B cell (primary cell): Measurements from ENCODE around the gene SH2D5. TPM values are rescaled to one million over a fixed set of nuclear protein-coding genes. Genes with fewer than 3 reads are reported as not detected.

Source experiments
- ATAC-seq: fragments of 200-7000 bp; cut with Tn5 transposase; one replicate; pipeline ENCODE4 v1.10.0; 2021; ENCODE audit warnings: low read depth, mild to moderate bottlenecking, moderate number of reproducible peaks, moderate library complexity
- CTCF ChIA-PET: fragments of 350-600 bp; sonication (Branson Sonifier 250); formaldehyde crosslinking; loops from one replicate; lab custom pipeline; 2021; ENCODE audit warnings: antibody characterized with exemption, inconsistent platforms; lab: Charles Lee
- POLR2A ChIA-PET: fragments of 350-600 bp; sonication (Branson Sonifier 250); formaldehyde crosslinking; loops from one replicate; lab custom pipeline; 2021; ENCODE audit warnings: antibody characterized with exemption; lab: Charles Lee
- DNase-seq: peaks from one replicate; pipeline ENCODE4 v3.0.0; 2013
- H2AFZ ChIP-seq: 2 replicates; pipeline ENCODE4 v1.6.1; 2012; ENCODE audit warnings: mild to moderate bottlenecking, low read depth, low read length; ENCODE audit not compliant: insufficient read depth, poor library complexity, severe bottlenecking
- H3K27ac ChIP-seq, 2 donors: 1 replicate in 1 of 2; 2 replicates in 1 of 2; pipeline ENCODE4 v1.5.1; 2012 to 2013; ENCODE audit warnings: low read length in 2 of 2, mild to moderate bottlenecking in 2 of 2, moderate library complexity in 1 of 2
- H3K27me3 ChIP-seq, 4 experiments: fragments of 200-600 bp in 1 of 4; sonication (generic) in 1 of 4; replicated peaks in 1 of 4; 1 replicate in 2 of 4; 2 replicates in 2 of 4; pipeline versions ENCODE4 v1.6.1 to v1.7.0; 2013 to 2016; ENCODE audit warnings: low read length in 3 of 4, mild to moderate bottlenecking in 2 of 4, mixed read lengths in 1 of 4, moderate library complexity in 1 of 4; ENCODE audit not compliant: insufficient read depth in 4 of 4, control insufficient read depth in 3 of 4; ENCODE audit errors: control extremely low read depth in 1 of 4
- H3K36me3 ChIP-seq, 2 experiments: replicated peaks in 1 of 2; 1 replicate in 1 of 2; 2 replicates in 1 of 2; pipeline versions ENCODE4 v1.6.1 to v1.7.1; 2013; ENCODE audit warnings: low read length in 1 of 2; ENCODE audit not compliant: insufficient read depth in 2 of 2, control insufficient read depth in 1 of 2; ENCODE audit errors: control extremely low read depth in 1 of 2, extremely low read depth in 1 of 2
- H3K4me1 ChIP-seq, 2 donors: fragments of 200-600 bp in 1 of 2; sonication (generic) in 1 of 2; 1 replicate in 1 of 2; 2 replicates in 1 of 2; pipeline versions ENCODE4 v1.5.1 to v1.6.1; 2013 to 2017; ENCODE audit warnings: low read length in 2 of 2; ENCODE audit not compliant: control insufficient read depth in 2 of 2, insufficient read depth in 2 of 2
- H3K4me2 ChIP-seq: replicated peaks from 2 replicates; pipeline ENCODE3; 2012; ENCODE audit warnings: mild to moderate bottlenecking, low read depth, low read length; ENCODE audit not compliant: poor library complexity, severe bottlenecking
- H3K4me3 ChIP-seq, 5 experiments: fragments of 200-600 bp in 1 of 5; sonication (generic) in 1 of 5; 1 replicate in 3 of 5; 2 replicates in 2 of 5; pipeline versions ENCODE4 v1.5.1 to v1.7.0; 2011 to 2016; ENCODE audit warnings: low read length in 4 of 5, mild to moderate bottlenecking in 4 of 5, low read depth in 2 of 5, control low read depth in 1 of 5, moderate library complexity in 1 of 5; ENCODE audit not compliant: insufficient read depth in 1 of 5; ENCODE audit errors: control extremely low read depth in 1 of 5, extremely low read depth in 1 of 5
- H3K79me2 ChIP-seq: fragments of 200-600 bp; sonication (generic); one replicate; pipeline ENCODE4 v1.6.0; 2016; ENCODE audit warnings: low read length; ENCODE audit not compliant: control insufficient read depth, insufficient read depth
- H3K9ac ChIP-seq: fragments of 200-600 bp; sonication (generic); 2 replicates; pipeline ENCODE4 v1.6.1; 2017; ENCODE audit warnings: mild to moderate bottlenecking, low read length, moderate library complexity
- H3K9me3 ChIP-seq, 3 donors: one replicate each; pipeline versions ENCODE4 v1.6.1 to v1.7.1; 2013; ENCODE audit warnings: low read length in 2 of 3; ENCODE audit not compliant: control insufficient read depth in 2 of 3, insufficient read depth in 1 of 3; ENCODE audit errors: control extremely low read depth in 1 of 3
- H4K20me1 ChIP-seq: 2 replicates; pipeline ENCODE4 v1.6.0; 2012; ENCODE audit warnings: mild to moderate bottlenecking, low read length; ENCODE audit not compliant: insufficient read depth, control insufficient read depth, poor library complexity, severe bottlenecking
- H3K27ac Mint-ChIP-seq: one replicate; pipeline ENCODE4 v1.8.0; 2021; ENCODE audit warnings: mixed read lengths
- H3K27me3 Mint-ChIP-seq: one replicate; pipeline ENCODE4 v1.8.0; 2021; ENCODE audit warnings: mixed read lengths
- H3K4me1 Mint-ChIP-seq: one replicate; pipeline ENCODE4 v1.8.0; 2021; ENCODE audit warnings: mixed read lengths
- H3K4me3 Mint-ChIP-seq: one replicate; pipeline ENCODE4 v1.8.0; 2021; ENCODE audit warnings: mixed read lengths
- H3K9me3 Mint-ChIP-seq: one replicate; pipeline ENCODE4 v1.8.0; 2022; ENCODE audit warnings: mixed read lengths; ENCODE audit not compliant: insufficient read depth
- CTCF ChIP-seq: fragments of 200-600 bp; IDR thresholded peaks from one replicate; pipeline ENCODE4 v1.8.0; 2022; ENCODE audit warnings: antibody characterized with exemption, mild to moderate bottlenecking
- EZH2 ChIP-seq: IDR thresholded peaks from 2 replicates; pipeline ENCODE4 v1.6.1; 2012; ENCODE audit warnings: borderline replicate concordance, low read depth, mild to moderate bottlenecking, moderate library complexity, low read length; ENCODE audit not compliant: insufficient read depth, poor library complexity, severe bottlenecking
- WGBS: methylation state at CpG from one replicate; pipeline ENCODE4 v1.1.5; 2013; ENCODE audit warnings: missing lambda C conversion rate; ENCODE audit not compliant: insufficient coverage; 5-methylcytosine and 5-hydroxymethylcytosine counted together
- intact Hi-C: fragments of 100-400 bp; cut with micrococcal nuclease; formaldehyde crosslinking; loops from one replicate; pipeline ENCODE4 v1.10.0; 2022
- polyA plus RNA-seq: library from polyadenylated mRNA; depleted of rRNA; stranded (reverse); fragments of >200 nt; gene quantifications from 2 replicates; pipeline ENCODE4 v1.2.3, GENCODE V29; 2012
- total RNA-seq, 2 donors: library from RNA; stranded (reverse); fragments of 120-200 nt in 1 of 2; gene quantifications; 1 replicate in 1 of 2; 2 replicates in 1 of 2; pipeline versions ENCODE4 v1.2.3 to v1.2.4, GENCODE V29; 2013 to 2022

SH2D5 gene
- total and polyA plus RNA-seq, 2 donors (not counting 1 experiment from before 2014, with no cell fraction given) = 0.30 TPM; not detected in 1

DNA sequence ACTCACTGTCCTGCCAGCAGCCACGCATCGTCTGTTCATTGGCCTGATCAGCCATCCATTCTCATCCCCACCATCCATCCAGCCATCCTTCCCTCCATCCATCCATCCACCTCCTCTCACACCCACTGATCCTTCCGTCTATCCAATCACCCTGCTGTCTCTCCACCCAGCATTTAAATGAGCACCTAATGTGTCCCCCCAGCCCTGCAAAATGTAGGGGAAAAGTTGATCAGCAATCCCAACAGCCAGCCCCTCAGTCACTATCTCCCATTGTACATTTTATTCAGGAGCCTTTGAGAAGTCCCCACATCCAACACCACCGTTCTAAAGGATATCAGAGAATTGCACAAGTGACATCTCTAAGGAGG lies 60.3 kb downstream of the SH2D5 start:
- Histone ChIP-seq H3K27ac (no peak overlapping the region), H3K9ac (no peak overlapping the region), H2AFZ (no peak overlapping the region), H3K36me3 (no peaks in the 10 kb centered on the region), H3K4me1 (no peaks in the 10 kb centered on the region), H3K4me3 (no peak overlapping the region), H3K9me3 (peaks cover 0 to 2% (median 0%) of the 10 kb centered on the region in 3 donors), H3K79me2 (no peaks in the 10 kb centered on the region), H4K20me1 (no peaks in the 10 kb centered on the region), H3K27me3 (no peaks in the 10 kb centered on the region), H3K4me2 (no peak overlapping the region)
- no peak for ATAC-seq
- H3K4me1 Mint-ChIP-seq = no peaks in the 10 kb centered on the region
- CTCF ChIA-PET = no interaction called here
- H3K27ac Mint-ChIP-seq = no peak overlapping the region
- DNase-seq = no peak
- H3K9me3 Mint-ChIP-seq = peaks cover 1% of the 10 kb centered on the region
- POLR2A ChIA-PET = no interaction called here
- no peak overlapping the region for H3K4me3 Mint-ChIP-seq
- TF ChIP-seq EZH2 = no peak
- no peak for TF ChIP-seq CTCF
- intact Hi-C loops = no loop called here
- 95% methylated on average over 3 of the region's 4 CpGs for WGBS
- H3K27me3 Mint-ChIP-seq = peaks cover 7% of the 10 kb centered on the region

GRCh38 chr1:20670936-20671335 lies 61.6 kb downstream of the SH2D5 start:
- Histone ChIP-seq H3K4me2 (no peak overlapping the region), H3K9me3 (no peaks in the 10 kb centered on the region), H3K79me2 (no peaks in the 10 kb centered on the region), H2AFZ (no peak overlapping the region), H3K36me3 (no peaks in the 10 kb centered on the region), H4K20me1 (no peaks in the 10 kb centered on the region), H3K4me3 (no peak overlapping the region), H3K4me1 (no peaks in the 10 kb centered on the region), H3K9ac (no peak overlapping the region), H3K27ac (no peak overlapping the region), H3K27me3 (peaks cover 0 to 2% (median 0%) of the 10 kb centered on the region in 4 experiments)
- DNase-seq (no peak), ATAC-seq (no peak)
- TF ChIP-seq EZH2 (no peak), CTCF (no peak)
- POLR2A ChIA-PET = no interaction called here
- peaks cover 3% of the 10 kb centered on the region for H3K9me3 Mint-ChIP-seq
- H3K27me3 Mint-ChIP-seq = peaks cover 7% of the 10 kb centered on the region
- H3K27ac Mint-ChIP-seq = no peak overlapping the region
- WGBS = 95% methylated on average over 5 of the region's 5 CpGs
- H3K4me3 Mint-ChIP-seq = no peak overlapping the region
- no peaks in the 10 kb centered on the region for H3K4me1 Mint-ChIP-seq
- CTCF ChIA-PET = no interaction called here
- intact Hi-C loops = no loop called here

Other genes with a start within 250 kb of the SH2D5 start
- 6.0 and 6.5 TPM in 2 replicates for gene CAMK2N1, start 246.5 kb downstream of the SH2D5 start, total RNA-seq
- 0.49 and 0.74 TPM in 2 replicates for gene CAMK2N1, start 246.5 kb downstream of the SH2D5 start, polyA plus RNA-seq
- gene MUL1, start 224.6 kb downstream of the SH2D5 start, total RNA-seq = 23.9 and 24.6 TPM in 2 replicates
- gene MUL1, start 224.6 kb downstream of the SH2D5 start, polyA plus RNA-seq = 11.4 and 20.6 TPM in 2 replicates
- gene FAM43B, start 180.1 kb downstream of the SH2D5 start, total RNA-seq = not detected in 2 replicates
- not detected in 2 replicates for gene FAM43B, start 180.1 kb downstream of the SH2D5 start, polyA plus RNA-seq
- gene CDA, start 143.6 kb downstream of the SH2D5 start, total RNA-seq = not detected in 2 replicates
- gene CDA, start 143.6 kb downstream of the SH2D5 start, polyA plus RNA-seq = 0.39 and 0.64 TPM in 2 replicates
- gene PINK1, start 99.2 kb downstream of the SH2D5 start, total RNA-seq = 14.3 and 15.3 TPM in 2 replicates
- gene PINK1, start 99.2 kb downstream of the SH2D5 start, polyA plus RNA-seq = 5.8 and 6.2 TPM in 2 replicates
- gene DDOST, start 71.3 kb downstream of the SH2D5 start, total RNA-seq = 99.2 and 108 TPM in 2 replicates
- 57.2 and 73.5 TPM in 2 replicates for gene DDOST, start 71.3 kb downstream of the SH2D5 start, polyA plus RNA-seq
- not detected in 2 replicates for gene KIF17, start 14.7 kb downstream of the SH2D5 start, total RNA-seq
- not detected in 2 replicates for gene KIF17, start 14.7 kb downstream of the SH2D5 start, polyA plus RNA-seq
- 303 and 323 TPM in 2 replicates for gene HP1BP3, start 54.6 kb upstream of the SH2D5 start, total RNA-seq
- 147 and 205 TPM in 2 replicates for gene HP1BP3, start 54.6 kb upstream of the SH2D5 start, polyA plus RNA-seq